ENCODE results near the gene MRPS23. TPM values are rescaled to one million over a fixed set of nuclear protein-coding genes. Genes with fewer than 3 reads are reported as not detected.
A peak's percentile ranks its signal among the peaks of the same experiment; 100 is the strongest.

Gene MRPS23
- total RNA-seq, 1 donor from 2014 or later, result 27.0 TPM

GRCh38 chr17:57868910-57869616 lies 19.2 kb upstream of the MRPS23 start:
- no peak for DNase-seq (ENCODE audit: low read depth)
- TF ChIP-seq CTCF (conservative IDR thresholded peaks at IDR 0.05; ENCODE audit: low read depth, low read length), result no peak
- no peak overlapping the region for H3K4me3 ChIP-seq (ENCODE audit: low read depth, low read length)

GRCh38 chr17:57868007-57868909 lies 18.4 kb upstream of the MRPS23 start:
- TF ChIP-seq CTCF (conservative IDR thresholded peaks at IDR 0.05; ENCODE audit: low read depth, low read length), result peak; percentile 47
- no peak for DNase-seq (ENCODE audit: low read depth)
- H3K4me3 ChIP-seq (ENCODE audit: low read depth, low read length), result no peak overlapping the region

DNA sequence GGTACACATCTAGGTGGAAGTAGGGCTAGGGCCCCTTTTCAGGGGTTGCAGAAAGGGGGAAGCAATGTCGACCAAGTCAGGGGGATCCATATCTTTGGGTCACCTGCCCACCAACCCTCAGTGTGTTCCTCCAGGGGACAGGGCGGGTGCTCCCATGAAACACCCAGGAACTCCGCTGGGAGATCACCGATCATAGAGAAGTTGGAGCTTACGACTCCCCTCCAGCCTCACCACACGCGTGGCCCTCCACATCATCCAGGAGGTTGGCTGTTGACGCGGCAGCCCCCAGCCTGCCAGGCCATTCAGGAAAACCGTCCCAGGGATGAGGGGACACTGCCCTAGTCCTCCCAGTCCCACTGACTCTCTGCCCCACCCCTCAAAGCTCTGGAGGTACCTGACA lies 17.3 kb upstream of the MRPS23 start:
- TF ChIP-seq CTCF (conservative IDR thresholded peaks at IDR 0.05; ENCODE audit: low read depth, low read length), result no peak
- no peak overlapping the region for H3K4me3 ChIP-seq (ENCODE audit: low read depth, low read length)

DNA sequence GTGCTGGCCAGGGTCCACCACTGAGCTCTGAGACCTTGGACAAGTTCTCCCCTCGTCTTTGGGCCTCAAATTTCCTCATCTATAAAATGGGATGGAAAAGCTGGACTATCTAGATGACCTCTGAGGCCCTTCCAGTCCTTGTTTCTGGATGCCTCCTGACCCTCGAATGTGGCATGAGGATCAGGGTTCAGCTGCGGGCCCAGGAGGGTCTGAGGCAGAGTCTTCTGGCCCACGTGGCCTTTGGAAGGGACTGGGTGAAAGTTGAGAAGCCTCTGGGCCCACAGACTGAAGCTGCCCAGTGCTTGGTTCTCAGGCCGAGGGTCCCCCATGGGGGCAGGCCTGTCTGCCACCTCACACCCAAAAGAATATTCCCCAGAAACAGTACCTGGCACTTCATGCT lies 16.9 kb upstream of the MRPS23 start:
- no peak for DNase-seq (ENCODE audit: low read depth)
- no peak for TF ChIP-seq CTCF (conservative IDR thresholded peaks at IDR 0.05; ENCODE audit: low read depth, low read length)
- H3K4me3 ChIP-seq (ENCODE audit: low read depth, low read length), result no peak overlapping the region

More for the DNA sequence above, 17.3 kb upstream of the MRPS23 start:
- DNase-seq (ENCODE audit: low read depth), result no peak

- TF ChIP-seq CTCF (conservative IDR thresholded peaks at IDR 0.05; ENCODE audit: low read depth, low read length), result no peak
- DNase-seq (ENCODE audit: low read depth), result no peak
- H3K4me3 ChIP-seq (ENCODE audit: low read depth, low read length), result no peak overlapping the region
Measured at GRCh38 chr17:57866319-57866718, 16.5 kb upstream of the MRPS23 start.

DNA sequence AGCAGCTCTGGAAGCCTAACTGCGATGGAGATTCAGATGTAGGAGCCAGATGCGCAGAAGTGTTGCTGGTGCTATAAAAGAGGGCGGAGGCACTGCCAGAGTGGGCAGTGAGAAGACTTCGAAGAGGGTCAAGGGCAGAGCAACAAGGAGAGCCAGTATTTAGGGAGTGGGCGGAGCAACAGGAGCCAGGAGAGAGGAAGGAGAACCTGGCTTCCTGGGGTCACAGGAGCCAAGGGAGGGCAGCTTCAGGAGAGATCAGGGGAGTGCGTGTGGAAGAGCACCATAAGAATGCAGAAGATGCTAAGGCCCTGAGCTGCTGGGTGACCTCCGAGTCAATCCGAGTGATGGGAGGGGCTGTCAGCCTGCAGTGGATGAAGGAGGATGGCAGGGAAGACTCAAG lies 14.4 kb upstream of the MRPS23 start:
- no peak for DNase-seq (ENCODE audit: low read depth)
- no peak for TF ChIP-seq CTCF (conservative IDR thresholded peaks at IDR 0.05; ENCODE audit: low read depth, low read length)
- H3K4me3 ChIP-seq (ENCODE audit: low read depth, low read length), result no peak overlapping the region

Data from epithelial cell of proximal tubule (primary cell).